Measurements from ENCODE around the gene ULK3. TPM values are rescaled to one million over a fixed set of nuclear protein-coding genes. Genes with fewer than 3 reads are reported as not detected.

ULK3 gene
- total RNA-seq, 2 donors from 2014 or later: 44.6 to 49.0 TPM

GRCh38 chr15:74802290-74802689 is 40.7 kb downstream of the ULK3 start:
- peaks cover 5% of the 10 kb centered on the region for H3K36me3 Mint-ChIP-seq (ENCODE audit: low read depth)

GRCh38 chr15:74801311-74801997 is 41.5 kb downstream of the ULK3 start:
- H3K27ac Mint-ChIP-seq: peak overlapping the region; percentile 32
- H3K36me3 Mint-ChIP-seq (ENCODE audit: low read depth): peaks cover 5% of the 10 kb centered on the region
- no peaks in the 10 kb centered on the region for H3K9me3 ChIP-seq (ENCODE audit: control insufficient read depth, low read length, poor library complexity, severe bottlenecking)
- H3K4me1 Mint-ChIP-seq: peaks cover 31% of the 10 kb centered on the region
- no peaks in the 10 kb centered on the region for H3K27me3 Mint-ChIP-seq
- H3K4me3 Mint-ChIP-seq: no peak overlapping the region
- no peak for DNase-seq
- ATAC-seq: no peak

More at GRCh38 chr15:74802290-74802689, 40.7 kb downstream of the ULK3 start:
- H3K4me1 Mint-ChIP-seq: peaks cover 36% of the 10 kb centered on the region
- no peak overlapping the region for H3K4me3 Mint-ChIP-seq
- peak overlapping the region; percentile 32 for H3K27ac Mint-ChIP-seq
- no peaks in the 10 kb centered on the region for H3K27me3 Mint-ChIP-seq
- DNase-seq: no peak
- no peak for ATAC-seq
- no peaks in the 10 kb centered on the region for H3K9me3 ChIP-seq (ENCODE audit: control insufficient read depth, low read length, poor library complexity, severe bottlenecking)

GRCh38 chr15:74800559-74801094 is 42.3 kb downstream of the ULK3 start:
- Mint-ChIP-seq H3K36me3 (ENCODE audit: low read depth) (peaks cover 5% of the 10 kb centered on the region), H3K4me1 (peaks cover 35% of the 10 kb centered on the region), H3K4me3 (no peak overlapping the region), H3K27me3 (no peaks in the 10 kb centered on the region), H3K27ac (peak overlapping the region; percentile 95)
- ATAC-seq: no peak
- no peaks in the 10 kb centered on the region for H3K9me3 ChIP-seq (ENCODE audit: control insufficient read depth, low read length, poor library complexity, severe bottlenecking)
- no peak for DNase-seq

- peak overlapping the region; percentile 95 for H3K27ac Mint-ChIP-seq
- H3K27me3 Mint-ChIP-seq: no peaks in the 10 kb centered on the region
- ATAC-seq (peak; percentile 96), DNase-seq (peak; percentile 81 to 92 (median 83))
- peaks cover 5% of the 10 kb centered on the region for H3K36me3 Mint-ChIP-seq (ENCODE audit: low read depth)
- H3K4me1 Mint-ChIP-seq: peaks cover 39% of the 10 kb centered on the region
- H3K4me3 Mint-ChIP-seq: peak overlapping the region; percentile 45
- H3K9me3 ChIP-seq (ENCODE audit: control insufficient read depth, low read length, poor library complexity, severe bottlenecking): no peaks in the 10 kb centered on the region
These were observed 42.9 kb downstream of the ULK3 start for GRCh38 chr15:74799856-74800558.

GRCh38 chr15:74799255-74799855 is 43.6 kb downstream of the ULK3 start:
- ATAC-seq: peak; percentile 16
- Mint-ChIP-seq H3K4me3 (peak overlapping the region; percentile 33), H3K27me3 (no peaks in the 10 kb centered on the region), H3K27ac (peak overlapping the region; percentile 95), H3K36me3 (ENCODE audit: low read depth) (peaks cover 5% of the 10 kb centered on the region), H3K4me1 (peaks cover 41% of the 10 kb centered on the region)
- no peaks in the 10 kb centered on the region for H3K9me3 ChIP-seq (ENCODE audit: control insufficient read depth, low read length, poor library complexity, severe bottlenecking)
- no peak for DNase-seq

GRCh38 chr15:74798388-74799254 is 44.3 kb downstream of the ULK3 start:
- H3K4me1 Mint-ChIP-seq: peaks cover 37% of the 10 kb centered on the region
- no peaks in the 10 kb centered on the region for H3K36me3 Mint-ChIP-seq (ENCODE audit: low read depth)
- H3K4me3 Mint-ChIP-seq: peak overlapping the region; percentile 50
- DNase-seq (no peak), ATAC-seq (no peak)
- no peaks in the 10 kb centered on the region for H3K9me3 ChIP-seq (ENCODE audit: control insufficient read depth, low read length, poor library complexity, severe bottlenecking)
- peak overlapping the region; percentile 95 for H3K27ac Mint-ChIP-seq
- H3K27me3 Mint-ChIP-seq: no peaks in the 10 kb centered on the region

- Mint-ChIP-seq H3K27ac (peak overlapping the region; percentile 95), H3K36me3 (ENCODE audit: low read depth) (no peaks in the 10 kb centered on the region), H3K4me1 (peaks cover 57% of the 10 kb centered on the region), H3K27me3 (no peaks in the 10 kb centered on the region), H3K4me3 (peak overlapping the region; percentile 72)
- H3K9me3 ChIP-seq (ENCODE audit: control insufficient read depth, low read length, poor library complexity, severe bottlenecking): no peaks in the 10 kb centered on the region
- ATAC-seq (no peak), DNase-seq (no peak)
These were observed 46.9 kb downstream of the ULK3 start for GRCh38 chr15:74795966-74796625.

GRCh38 chr15:74794970-74795349 is 48.0 kb downstream of the ULK3 start:
- ATAC-seq (no peak), DNase-seq (no peak)
- no peaks in the 10 kb centered on the region for H3K9me3 ChIP-seq (ENCODE audit: control insufficient read depth, low read length, poor library complexity, severe bottlenecking)
- H3K36me3 Mint-ChIP-seq (ENCODE audit: low read depth): no peaks in the 10 kb centered on the region
- no peaks in the 10 kb centered on the region for H3K27me3 Mint-ChIP-seq
- H3K4me3 Mint-ChIP-seq: peak overlapping the region; percentile 79
- H3K27ac Mint-ChIP-seq: peak overlapping the region; percentile 95
- peaks cover 57% of the 10 kb centered on the region for H3K4me1 Mint-ChIP-seq

- H3K9me3 ChIP-seq (ENCODE audit: control insufficient read depth, low read length, poor library complexity, severe bottlenecking): no peaks in the 10 kb centered on the region
- no peak for ATAC-seq
- H3K36me3 Mint-ChIP-seq (ENCODE audit: low read depth): no peaks in the 10 kb centered on the region
- H3K27ac Mint-ChIP-seq: peak overlapping the region; percentile 95
- peaks cover 55% of the 10 kb centered on the region for H3K4me1 Mint-ChIP-seq
- H3K27me3 Mint-ChIP-seq: no peaks in the 10 kb centered on the region
- DNase-seq: no peak
- peak overlapping the region; percentile 79 for H3K4me3 Mint-ChIP-seq
These were observed 48.5 kb downstream of the ULK3 start for GRCh38 chr15:74794248-74794969.

GRCh38 chr15:74793135-74794028 is 49.6 kb downstream of the ULK3 start:
- peak; percentile 70 to 72 (median 71) for DNase-seq
- peak overlapping the region; percentile 86 for H3K4me3 Mint-ChIP-seq
- no peaks in the 10 kb centered on the region for H3K36me3 Mint-ChIP-seq (ENCODE audit: low read depth)
- ATAC-seq: peak; percentile 55
- peak overlapping the region; percentile 98 for H3K27ac Mint-ChIP-seq
- H3K27me3 Mint-ChIP-seq: no peaks in the 10 kb centered on the region
- H3K9me3 ChIP-seq (ENCODE audit: control insufficient read depth, low read length, poor library complexity, severe bottlenecking): no peaks in the 10 kb centered on the region
- H3K4me1 Mint-ChIP-seq: peaks cover 65% of the 10 kb centered on the region
